Measurements from ENCODE around the gene SPNS2.

Gene SPNS2

DNA sequence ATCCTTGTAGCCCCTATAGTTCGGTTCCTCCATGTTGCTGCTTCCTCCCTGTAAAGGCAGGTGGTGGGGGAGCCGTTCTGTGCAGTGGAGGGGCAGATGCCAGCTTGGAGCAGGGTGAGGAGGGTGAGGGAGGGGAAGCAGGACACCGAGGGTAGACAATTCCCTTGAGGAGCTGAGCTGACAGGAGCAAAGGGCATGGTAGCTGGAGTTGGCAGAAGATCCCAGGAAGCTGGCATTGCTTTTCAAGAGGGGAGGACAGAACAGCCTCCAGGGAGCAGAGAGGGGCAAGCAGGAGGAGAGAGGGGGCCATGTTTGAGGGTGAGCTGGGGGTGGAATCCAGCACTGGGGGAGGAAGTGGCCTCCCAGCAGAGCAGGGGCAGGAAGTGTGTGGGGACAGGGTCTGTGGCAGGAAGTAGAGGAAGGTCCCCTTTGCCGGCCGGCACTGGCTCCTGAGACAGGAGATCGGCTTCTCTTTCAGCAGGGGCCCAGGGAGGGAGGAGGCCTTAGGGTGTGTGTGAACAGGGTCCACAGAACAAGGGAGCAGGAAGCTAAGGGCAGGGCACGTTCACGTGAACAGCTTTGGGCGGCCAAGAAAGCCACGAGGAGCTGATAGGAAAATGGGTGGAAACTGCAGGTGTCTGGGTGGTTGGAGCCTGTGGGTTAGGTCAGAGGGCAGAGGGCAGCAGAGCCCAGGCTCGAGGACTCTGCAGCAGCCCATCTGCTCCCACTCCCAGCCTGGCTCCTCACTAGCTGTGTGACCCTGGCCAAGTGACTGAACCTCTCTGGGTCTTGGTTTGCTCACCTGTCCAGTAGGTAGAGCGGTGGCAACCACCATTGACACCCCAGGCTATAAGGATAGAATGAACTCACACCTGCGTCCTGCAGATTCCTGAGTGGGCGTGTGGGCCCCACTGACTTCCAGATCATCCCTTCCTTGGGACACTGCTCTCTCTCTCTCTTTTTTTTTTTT, 17.5 kb upstream of the SPNS2 start:
- DNase-seq (ENCODE audit: low read depth): no peak

DNA sequence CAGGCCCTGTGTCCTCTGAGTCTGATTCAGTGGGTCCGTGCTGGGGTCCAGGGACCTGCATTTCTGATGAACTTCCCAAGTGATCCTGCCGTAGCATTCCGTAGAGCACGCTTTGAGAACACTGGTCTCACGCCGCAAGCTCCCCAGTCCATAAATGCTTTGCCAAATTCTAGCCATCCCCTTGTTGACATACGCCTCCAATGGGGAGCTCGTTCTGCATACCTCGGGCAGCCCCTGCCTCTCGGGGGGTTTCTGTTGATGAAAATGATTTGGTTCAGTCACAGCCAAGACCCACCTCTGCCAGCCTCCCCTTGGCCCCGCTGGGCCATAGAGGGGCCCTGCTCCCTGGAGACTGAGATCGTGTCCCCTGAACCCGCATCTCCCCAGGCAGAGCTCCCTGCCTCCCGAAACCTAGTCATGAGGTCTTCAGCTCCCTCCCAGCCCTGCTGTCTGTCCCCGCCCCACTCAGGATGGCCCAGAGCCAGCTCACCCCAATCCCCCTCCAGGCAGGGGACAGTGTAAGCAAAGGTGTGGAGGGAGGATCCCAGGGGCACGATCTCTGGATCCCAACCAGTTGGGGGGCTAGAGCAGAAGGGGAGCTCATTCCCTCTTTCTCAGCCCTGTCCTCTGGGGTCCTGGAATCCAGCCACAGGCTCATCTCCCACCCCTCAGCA, 16.2 kb upstream of the SPNS2 start:
- DNase-seq (ENCODE audit: low read depth): no peak

DNA sequence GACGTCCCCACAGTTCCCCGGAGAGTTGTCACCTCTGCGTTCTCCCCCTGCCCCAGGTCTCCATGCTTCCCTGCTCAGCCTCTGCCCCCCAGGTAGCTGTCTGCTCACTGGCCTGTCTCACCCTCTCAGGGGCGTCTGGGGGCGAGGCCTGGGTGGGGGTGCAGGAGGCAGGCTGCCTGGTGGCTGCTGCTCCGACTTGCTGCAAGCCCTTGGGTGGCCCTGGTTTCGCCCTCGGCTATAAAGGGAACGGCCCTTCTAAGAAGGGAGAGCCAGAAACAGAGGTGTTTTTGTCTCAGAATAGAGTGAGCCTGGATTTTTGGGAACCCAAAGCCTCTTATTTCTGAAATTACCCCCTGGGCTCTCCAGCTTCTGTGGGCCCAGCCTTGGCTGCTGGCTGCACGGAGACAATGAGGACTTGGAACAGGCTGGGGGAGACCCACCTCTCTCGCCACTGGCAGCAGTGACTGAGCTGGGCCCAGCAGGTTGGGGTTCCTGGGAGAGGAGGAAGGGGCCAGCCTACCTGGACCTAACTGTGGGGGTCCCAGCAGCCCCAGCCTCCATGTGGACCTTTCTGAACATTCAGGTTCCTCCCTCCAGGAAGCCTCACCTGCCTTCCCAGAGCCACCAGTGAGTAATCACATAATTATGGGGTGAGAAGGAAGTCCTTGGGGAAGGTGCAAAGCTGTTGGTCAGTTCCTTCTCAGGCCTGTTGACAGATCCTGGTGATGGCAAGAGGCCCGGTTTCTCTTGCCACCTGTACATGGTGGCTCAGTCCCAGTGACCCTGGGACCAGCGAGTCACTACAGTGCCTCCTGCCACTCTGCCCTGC, 15.5 kb upstream of the SPNS2 start:
- no peak for DNase-seq (ENCODE audit: low read depth)

DNA sequence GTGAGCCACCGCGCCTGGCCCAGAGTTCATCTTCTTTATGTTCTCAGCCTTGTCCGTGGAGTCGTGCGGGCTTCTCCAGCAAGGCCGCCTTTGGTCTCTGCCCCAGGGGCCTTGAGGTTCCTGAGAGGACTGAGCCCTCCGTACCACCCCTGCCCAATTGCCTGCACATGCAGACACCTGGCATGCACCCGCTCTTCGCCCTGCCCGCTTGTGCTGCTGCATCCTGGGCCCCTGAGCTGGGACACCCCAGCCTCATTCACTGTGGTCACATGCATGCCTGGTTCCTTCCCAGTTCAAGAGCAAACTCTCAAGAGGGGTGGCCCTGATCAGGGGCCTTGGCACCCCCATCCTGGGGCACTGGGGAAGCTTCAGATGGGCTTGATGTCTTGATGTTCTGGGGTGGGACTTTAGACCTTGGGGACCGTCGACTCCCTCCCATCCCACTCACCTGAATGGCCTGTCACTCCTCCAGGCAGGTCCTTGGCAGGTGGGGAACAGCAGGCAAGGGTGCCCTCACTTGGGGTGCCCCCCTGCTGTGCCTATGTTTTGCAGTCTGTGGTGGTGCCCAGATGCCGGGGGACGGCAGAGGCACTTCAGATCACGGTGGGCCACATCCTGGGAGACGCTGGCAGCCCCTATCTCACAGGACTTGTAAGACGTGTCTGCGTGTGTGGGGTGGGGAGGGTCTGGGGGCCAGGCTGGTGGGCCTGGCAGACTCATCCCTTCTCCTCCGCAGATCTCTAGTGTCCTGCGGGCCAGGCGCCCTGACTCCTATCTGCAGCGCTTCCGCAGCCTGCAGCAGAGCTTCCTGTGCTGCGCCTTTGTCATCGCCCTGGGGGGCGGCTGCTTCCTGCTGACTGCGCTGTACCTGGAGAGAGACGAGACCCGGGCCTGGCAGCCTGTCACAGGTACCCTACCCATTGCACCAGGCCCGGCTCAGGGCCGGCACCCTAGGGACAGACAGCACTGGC, 12.7 kb upstream of the SPNS2 start:
- DNase-seq (ENCODE audit: low read depth): peak; percentile 38

DNA sequence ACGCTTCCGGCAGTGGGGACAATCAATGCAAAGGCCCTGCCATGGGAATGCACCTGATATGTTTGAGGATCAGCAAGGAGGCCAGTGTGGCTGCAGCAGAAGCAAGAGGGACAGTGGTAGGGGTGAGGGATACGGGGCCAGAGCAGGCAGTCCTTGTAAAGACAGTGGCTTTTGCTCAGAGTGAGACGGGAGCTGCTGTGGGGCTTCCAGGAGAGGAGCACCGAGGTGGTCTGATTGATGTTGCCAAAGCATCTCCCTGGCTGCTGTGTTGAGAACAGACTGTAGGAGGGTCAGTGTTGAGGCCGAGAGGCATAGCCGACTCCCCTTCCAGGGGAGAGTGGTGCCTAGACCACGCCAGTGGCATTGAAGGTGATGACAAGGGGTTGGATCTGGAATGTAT, 11.4 kb upstream of the SPNS2 start:
- no peak for DNase-seq (ENCODE audit: low read depth)

DNA sequence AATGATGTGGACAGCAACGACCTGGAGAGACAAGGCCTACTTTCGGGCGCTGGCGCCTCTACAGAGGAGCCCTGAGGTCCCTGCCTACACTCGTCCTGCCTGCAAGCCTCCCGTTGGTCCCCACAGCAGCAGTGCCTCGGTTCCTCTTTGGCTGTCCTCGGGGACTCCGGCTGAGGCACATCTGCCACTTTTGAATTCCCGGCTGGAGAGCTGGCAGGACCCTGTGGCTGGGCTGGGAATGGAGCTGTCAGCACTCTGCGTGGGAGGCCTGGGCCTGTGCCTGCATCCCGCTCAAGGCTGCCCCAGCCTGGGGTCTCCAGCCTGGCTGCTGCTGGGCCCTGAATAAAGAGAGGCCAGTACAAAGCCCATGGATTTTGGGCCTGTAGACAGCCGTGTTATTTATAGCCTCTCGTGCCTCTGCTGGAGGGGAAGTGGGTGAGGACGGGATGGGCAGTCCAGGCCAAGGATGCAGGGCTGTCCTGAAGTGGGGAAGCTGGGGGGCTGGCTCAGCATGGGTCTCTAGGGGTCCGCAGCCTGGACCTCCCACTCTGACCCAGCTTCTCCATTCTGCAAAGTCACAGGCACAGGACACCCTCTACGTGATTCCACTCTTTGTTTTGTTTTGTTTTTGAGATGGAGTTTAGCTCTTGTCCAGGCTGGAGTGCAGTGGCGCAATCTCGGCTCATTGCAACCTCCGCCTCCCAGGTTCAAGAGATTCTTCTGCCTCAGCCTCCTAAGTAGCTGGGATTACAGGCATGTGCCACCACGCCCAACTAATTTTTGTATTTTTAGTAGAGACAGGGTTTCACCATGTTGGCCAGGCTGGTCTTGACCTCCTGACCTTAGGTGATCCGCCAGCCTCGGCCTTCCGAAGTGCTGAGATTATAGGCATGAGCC, 10.6 kb upstream of the SPNS2 start:
- DNase-seq (ENCODE audit: low read depth): no peak

DNA sequence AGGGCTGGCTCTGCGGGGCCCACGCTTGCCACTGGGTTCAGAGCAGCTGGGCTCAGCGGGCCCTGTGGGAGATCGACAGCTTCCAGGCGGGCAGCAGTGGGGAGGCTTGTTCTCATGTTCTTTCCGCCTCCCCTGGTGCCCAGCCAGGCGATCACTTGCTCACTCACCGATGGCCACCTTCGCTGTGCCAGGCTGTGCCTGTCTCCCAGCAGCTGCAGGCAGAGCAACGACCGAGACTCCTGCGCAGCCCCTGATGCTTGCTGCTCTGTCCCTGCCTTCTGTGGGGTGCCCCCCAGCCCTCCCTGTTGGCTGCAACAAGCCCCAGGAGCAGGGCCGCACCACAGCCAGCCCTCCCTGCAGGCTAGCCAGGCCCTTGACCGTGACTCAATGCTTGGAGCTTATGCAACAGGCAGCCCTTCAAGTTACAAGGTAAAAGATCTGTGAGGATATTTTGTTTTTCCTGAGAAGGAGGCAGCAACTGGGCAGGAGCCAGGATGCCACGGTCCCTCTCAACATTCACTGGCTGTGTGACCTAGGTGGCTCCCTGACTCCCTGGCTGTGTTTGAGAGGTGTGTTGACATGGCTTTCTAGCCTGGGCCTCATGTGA, 9.6 kb upstream of the SPNS2 start:
- no peak for DNase-seq (ENCODE audit: low read depth)

DNA sequence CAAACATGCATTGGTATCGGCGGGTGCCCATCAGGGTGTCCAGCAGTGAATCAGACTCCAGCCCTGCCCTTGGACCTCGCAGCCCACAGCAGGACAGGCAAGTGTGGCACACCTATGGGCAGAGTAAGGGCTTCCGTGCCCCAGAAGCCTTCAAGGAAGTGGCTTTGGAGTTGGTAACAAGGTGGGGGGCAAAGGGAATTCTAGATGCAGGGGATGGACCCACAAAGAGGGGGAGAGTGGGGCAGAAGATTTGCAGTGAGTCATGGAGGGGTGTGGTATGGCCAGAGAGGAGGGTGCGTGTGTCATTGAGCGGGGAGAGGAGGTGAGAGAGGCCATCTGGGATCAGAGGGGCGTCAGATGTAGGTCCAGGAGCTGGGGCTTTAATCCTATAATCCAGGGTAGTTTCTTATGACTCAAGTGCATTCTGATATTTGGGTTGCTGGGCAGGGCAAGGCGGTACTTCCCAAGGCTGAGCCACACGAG, 8.5 kb upstream of the SPNS2 start:
- DNase-seq (ENCODE audit: low read depth): no peak

DNA sequence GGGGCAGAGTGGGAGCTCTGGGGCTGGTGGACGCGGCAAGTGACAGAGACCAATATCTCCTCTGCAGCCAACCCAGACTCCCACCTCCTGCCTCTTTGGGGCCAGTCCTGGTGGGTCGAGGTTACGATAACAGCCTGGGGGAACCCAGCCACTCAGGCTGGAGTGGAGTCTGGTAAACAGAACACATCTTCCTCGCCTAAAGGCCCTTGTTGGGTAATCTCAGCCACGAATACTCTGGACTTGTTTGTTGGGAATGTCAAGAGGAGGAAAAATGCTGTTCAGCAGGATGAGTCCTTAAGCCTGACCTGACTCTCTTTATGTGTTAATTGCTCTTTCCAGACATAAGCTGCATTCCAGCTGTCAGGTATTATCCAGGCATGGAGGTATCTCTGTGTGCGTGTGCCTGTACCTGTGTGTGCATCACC, 8.0 kb upstream of the SPNS2 start:
- DNase-seq (ENCODE audit: low read depth): no peak

DNA sequence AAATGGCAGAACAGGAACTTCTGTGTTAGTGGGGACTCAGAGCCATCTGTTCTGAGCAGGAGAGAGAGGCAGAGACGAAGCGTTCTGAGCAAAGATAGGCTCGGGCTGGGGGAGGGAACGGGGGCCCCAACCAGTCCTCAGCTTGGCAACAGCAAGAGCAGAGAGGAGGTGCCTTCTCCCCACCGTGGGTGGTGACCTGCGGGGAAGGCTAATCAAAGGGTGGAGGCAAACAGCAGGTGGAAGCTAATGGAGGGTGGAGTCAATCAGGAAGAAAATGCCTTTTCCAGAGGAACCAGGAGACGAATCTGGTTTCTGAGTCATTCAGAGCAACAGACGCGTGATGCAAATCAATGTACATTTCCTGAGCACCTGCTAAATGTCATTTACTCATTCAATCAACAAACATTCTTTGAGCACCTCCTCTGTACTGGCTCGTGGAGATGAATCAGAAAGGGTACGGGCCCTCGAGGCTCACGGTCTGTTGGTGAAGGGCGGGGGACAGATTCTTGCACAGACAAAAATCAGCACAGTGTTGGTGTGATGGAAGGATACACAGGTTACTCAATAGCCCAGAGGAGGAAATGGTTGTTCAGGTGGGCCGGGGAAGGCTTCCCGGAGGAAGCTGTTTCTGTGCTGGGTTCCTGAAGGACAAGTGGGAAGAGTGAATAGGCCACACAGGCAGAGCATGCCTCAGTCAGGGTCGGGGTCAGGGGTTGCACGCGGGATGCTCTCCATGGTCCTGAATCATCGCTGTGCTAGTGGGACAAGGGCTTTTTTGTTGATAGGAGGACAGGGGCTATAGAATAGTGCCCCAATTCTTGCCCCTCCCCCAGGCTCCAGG, 5.7 kb upstream of the SPNS2 start:
- DNase-seq (ENCODE audit: low read depth): no peak

DNA sequence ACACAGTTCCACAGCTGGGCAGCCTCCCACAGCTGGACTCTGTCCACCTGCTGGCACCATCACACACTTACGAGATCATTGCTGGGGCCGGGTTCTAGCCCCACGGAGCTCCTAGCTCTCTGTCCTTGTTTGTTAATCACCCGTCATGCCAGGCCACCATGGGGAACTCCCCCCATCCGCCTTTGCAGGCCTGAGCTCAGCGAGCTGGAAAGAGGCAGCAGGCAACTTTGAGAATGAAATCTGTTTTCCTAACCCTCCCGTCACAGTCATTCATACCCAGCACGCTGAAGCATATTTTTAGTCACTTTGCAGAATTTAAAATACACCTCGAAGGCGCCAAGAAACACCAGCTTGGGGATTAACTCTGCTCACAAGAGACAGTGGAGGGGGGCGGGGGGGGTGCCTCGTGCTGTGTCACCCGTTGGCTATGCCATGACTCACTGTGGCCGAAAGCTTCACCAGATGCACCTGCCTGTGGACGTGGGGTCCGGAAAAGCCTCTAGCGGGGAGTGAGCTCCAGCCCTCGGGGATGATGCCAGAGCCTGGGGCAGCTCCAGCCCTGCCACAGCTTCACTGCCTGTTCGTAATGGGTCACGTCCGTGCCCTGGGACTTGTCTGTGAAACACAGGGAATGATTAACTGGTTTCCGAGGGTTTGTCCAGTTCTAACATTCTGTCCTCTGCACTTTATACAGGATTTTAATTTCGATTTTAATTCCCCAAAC, 1.4 kb upstream of the SPNS2 start:
- no peak for DNase-seq (ENCODE audit: low read depth)

DNA sequence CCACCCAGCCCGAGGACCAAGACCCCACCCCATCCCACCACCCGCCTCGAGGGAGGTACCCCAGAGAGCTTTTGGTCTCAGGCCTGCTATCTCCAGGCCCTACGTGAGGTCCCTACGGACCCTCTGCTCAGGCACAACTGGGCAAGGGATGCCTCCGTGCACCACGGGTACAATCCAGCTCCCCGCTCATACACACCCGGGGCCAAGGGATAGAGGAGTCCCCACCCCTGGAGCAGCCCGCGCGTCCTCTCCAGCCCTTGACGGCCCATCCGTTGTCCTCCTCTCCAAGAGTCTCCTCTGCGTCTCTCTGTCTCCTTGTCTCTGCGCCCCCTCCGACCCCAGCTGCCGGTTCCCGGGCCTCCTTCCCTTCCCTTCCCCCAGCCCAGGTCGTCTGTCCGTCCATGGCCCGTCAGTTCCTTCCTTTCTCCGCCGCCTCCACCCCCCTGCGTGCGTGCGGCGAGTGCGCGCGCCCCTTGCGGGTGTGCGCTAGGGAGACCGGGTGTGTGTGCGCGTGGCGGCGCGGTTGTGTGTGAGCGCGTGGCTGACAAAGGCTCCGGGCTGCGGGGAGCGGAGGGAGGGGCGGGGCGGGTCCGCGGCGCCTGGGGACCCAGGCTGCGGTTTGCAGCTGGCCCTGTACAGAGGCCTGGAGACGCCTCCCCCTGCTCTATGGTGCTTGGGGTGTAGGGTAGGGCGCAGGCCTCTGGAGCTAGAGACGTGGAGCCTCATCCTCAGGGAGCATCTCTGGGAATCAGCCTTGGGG, 930 bp downstream of the SPNS2 start:
- DNase-seq (ENCODE audit: low read depth): no peak

DNA sequence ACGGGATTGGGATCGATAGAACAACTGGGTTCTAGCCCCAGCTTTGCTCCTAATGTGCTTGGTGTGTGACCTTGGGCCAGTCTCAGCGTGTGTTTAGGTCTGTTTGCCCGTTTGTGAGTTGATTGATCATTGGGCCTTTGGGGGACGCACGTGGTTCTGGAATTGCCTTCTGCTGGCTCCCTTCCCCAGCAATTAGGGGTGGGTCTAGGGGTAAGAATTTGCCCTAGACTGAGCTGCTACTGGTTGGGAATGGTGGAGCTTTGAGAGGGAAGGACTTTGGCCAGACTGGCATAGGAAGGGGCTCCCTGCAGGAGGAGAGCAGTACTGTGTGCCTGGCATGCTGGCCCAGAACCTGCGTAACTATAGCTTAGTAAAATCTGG, 1.5 kb downstream of the SPNS2 start:
- DNase-seq (ENCODE audit: low read depth): no peak

DNA sequence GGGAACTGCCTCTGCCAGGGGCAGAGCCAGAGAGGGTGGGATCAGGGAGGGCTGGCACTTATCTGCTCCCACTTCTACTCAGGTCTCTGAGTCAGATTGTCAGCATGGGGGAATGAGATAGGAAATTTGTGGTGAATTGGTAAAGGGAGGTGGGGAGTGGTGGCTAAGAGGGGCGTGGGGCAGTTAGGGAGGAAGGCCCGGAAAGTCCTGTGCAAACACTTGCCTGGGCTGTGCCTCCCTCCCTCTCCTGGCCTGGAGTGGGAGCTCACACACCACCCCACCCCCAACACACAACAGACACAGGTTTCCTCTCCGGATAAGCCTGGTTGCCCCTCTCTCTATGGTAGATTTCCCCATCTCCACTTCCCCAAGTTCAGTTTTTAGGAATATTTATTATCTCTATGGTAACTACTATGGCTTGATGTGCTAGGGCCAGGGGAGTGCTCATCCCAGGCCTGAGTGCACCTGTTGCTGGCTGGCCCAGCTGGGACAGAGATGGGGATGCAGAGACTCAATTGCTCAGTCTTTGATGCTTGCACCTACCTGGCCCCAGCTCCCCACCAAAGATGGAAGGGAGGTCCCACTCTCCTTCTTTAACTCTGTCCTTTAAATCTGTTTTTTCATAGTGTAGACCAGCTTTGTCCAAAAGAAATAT, 2.7 kb downstream of the SPNS2 start:
- DNase-seq (ENCODE audit: low read depth): no peak

DNA sequence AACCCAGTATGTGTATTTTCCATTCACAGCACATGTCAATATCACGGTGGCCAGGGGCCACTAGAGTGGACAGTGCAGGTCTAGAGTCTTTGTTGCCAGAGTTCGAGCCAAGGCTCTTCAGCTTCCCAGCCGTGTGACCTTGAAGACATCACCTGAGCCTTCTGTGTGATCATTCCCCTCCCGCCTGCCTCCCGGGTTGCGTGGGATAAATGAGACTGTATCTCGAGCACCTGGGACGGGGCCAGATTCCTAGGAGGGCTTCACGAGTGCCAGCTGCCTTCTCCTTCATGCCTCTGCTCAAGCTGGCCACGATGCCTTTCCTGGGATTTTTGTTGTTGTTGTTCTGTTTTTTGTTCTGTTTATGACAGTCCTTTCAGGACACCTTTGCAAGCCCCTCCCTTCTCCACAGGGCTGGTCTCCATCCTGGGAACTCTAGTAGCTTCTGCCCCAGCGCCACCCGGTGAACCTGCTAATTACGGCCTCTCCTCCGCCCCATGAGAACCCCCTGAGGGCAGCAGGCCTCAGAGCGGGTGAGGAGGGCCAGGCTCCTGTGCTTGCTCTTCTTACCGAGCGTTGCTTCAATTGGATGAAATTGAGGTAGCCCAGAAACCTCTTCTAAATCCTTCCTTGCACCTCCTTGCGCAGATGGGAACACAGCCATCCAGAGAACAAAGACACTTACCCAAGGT, 3.9 kb downstream of the SPNS2 start:
- DNase-seq (ENCODE audit: low read depth): no peak
